GM12801 (cell line): ENCODE measurements around the gene HID1.

Source experiments
- TF ChIP-seq, protein P1 (sequence below): IDR thresholded peaks from one replicate; pipeline ENCODE4 v1.5.1; 2011; ENCODE audit warnings: control low read depth; ENCODE audit not compliant: insufficient read length; ENCODE audit errors: extremely low read depth

Gene HID1

DNA sequence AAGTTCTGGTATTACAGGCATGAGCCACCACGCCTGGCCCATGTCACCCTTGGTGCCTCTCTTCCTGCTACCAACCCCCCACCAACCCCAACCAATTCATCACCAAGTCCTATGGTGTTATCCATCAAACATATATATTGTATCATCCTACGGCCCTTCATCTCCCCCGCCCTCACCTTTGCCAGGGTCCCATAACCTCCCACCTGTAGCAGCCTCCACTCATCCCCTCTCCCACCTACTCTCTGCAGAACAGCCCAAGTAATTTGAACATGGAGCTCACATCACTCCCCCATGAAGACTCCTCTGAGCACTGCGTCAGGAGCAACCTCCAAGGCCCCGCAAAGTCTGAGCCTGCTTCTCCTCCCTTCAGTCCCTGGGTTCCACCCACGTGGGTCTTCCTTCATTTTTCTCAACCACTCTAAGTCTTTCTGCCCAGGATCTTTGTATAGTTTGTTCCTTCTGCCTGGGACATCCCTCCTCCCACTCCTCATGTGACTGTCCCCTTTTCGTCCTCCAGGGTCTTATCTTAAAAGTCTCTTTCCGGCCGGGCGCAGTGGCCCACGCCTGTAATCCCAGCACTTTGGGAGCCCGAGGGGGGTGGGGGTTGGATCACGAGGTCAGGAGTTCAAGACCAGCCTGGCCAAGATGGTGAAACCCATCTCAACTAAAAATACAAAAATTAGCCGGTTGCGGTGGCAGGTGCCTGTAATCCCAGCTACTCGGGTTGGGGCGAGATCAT, 7.0 kb upstream of the HID1 start:
- TF ChIP-seq, protein P1, sequence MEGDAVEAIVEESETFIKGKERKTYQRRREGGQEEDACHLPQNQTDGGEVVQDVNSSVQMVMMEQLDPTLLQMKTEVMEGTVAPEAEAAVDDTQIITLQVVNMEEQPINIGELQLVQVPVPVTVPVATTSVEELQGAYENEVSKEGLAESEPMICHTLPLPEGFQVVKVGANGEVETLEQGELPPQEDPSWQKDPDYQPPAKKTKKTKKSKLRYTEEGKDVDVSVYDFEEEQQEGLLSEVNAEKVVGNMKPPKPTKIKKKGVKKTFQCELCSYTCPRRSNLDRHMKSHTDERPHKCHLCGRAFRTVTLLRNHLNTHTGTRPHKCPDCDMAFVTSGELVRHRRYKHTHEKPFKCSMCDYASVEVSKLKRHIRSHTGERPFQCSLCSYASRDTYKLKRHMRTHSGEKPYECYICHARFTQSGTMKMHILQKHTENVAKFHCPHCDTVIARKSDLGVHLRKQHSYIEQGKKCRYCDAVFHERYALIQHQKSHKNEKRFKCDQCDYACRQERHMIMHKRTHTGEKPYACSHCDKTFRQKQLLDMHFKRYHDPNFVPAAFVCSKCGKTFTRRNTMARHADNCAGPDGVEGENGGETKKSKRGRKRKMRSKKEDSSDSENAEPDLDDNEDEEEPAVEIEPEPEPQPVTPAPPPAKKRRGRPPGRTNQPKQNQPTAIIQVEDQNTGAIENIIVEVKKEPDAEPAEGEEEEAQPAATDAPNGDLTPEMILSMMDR = no peak

DNA sequence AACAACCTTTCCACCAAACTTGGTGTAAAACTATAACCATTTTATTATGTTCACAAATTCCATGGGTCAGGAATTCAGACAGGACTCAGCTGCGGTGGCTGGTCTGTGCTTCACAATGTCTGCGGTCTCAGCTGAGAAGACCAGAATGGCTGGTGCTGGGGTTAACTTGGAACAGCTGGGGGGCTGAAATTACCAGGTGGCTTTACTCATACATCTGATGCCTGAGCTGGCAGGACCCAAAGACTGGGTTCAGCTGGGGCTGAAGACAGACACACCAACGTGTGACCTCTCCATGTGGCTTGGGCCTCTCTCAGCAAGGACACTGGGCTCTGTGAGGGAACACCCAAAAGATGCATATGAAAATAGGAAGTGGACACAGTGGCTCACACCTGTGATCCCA, 5.7 kb upstream of the HID1 start:
- TF ChIP-seq, protein P1 = no peak

DNA sequence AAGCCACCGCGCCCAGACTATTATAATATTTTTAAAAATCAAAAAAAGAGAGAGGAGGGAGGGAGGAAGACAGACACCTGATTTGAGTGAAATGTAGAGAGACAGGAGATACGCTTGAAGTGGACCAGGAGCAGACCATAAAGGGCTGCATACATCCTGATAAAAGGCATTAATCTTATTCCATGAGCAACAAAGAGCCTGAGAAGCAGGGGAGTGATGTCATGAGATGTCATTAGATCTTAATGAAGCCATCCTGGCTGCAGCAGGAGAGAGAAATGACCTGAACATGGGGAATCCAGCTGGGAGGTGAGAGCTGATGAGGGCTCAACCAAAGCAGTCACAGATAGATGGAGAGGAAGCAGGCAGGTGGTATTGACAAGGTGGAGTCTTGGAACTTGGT, 5.2 kb upstream of the HID1 start:
- TF ChIP-seq, protein P1 = no peak

DNA sequence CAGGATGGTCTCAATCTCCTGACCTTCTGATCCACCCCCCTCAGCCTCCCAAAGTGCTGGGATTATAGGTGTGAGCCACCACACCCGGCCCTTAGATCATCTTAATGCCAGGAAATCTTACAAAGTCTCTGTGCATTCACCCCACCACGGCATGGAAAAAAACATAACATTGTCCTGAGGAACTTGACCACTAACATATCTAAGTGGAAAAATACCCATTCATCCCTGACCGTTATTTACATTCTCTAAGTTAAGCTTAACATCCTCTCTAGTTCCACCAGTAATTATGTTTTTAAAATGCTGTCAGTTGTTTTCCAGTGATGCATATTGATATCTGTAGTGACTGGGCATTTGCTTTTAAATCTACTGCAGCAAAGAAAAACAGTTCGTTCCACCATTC, 3.4 kb upstream of the HID1 start:
- TF ChIP-seq, protein P1 = no peak

DNA sequence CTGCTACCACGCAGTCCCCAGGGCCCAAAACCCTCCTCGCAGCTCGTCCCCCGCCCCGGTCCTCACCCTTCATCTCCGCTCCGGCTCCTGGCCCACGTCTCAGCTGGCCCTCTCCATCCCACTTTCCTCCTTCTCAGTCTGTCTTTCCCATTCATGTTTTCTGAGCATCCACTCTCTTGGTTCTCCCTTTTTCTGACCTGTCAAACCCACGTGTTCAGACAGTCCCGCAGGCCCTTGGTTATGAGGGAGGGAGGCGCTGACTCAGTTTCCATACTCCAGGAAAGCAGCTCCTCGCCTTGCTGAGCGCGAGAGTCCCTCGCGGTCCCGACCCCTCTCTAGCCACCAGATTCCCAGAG, 392 bp upstream of the HID1 start:
- TF ChIP-seq, protein P1 = no peak

DNA sequence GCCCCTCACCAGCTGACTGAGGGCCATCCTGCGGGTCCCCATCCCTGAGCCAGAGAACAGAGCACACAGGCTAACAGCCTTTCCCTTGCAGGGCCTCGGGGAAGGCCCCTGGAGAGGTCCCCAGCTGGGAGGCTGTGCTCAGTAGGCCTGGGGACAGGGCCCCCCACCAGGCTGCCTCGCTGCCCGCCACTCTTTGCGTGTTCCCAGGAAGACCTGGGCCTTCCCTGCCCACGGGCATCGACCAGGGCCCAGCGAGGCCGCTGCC, 785 bp downstream of the HID1 start:
- TF ChIP-seq, protein P1 = no peak

DNA sequence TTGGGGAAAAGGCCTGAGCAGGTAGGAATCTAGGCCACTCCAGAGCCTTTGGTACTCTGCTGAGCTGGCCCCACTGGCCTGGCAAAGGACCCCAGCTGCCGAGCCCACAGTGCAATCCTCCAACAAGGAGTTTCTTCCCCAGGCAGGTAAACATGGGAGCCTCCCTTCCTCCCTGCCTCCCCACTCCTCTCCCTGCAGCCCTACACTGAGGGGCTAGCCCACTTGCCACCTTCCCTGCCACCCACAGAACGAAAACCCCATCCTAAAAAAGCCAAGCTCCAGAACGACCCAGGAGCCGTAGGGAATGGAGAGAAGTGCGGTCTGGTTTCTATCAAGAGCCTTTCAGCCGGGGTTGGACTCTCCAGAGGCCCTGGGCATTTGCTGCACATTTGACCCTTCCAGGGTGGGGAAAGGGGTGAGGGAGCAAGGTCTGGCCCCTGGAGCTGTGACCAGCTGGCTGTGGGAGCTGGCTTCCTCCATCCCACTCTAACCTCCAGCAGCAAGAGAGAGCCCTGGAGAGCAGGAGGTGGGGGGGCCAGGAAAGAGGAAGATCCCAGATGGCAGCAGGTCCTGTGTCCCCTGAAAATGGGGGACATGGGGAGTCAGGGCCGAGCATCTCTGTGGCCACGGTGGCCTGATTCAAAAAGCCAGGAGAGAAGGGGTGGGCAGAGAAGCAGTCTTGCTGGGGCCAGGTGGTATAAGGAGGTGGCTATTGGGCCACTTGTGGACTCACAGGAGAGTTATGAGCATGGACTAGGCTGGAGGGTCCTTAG, 1.3 kb downstream of the HID1 start:
- TF ChIP-seq, protein P1 = no peak
